ENCODE results near the gene TSSK6. TPM values are rescaled to one million over a fixed set of nuclear protein-coding genes. Genes with fewer than 3 reads are reported as not detected.
"Not testable (repeated sequence)": the region's sequence is repeated elsewhere in the genome, so short reads cannot be mapped to it uniquely, and the experiment has no call there.

TSSK6 gene
- total RNA-seq, 2 donors from 2014 or later: 0.50 to 0.88 TPM

DNA sequence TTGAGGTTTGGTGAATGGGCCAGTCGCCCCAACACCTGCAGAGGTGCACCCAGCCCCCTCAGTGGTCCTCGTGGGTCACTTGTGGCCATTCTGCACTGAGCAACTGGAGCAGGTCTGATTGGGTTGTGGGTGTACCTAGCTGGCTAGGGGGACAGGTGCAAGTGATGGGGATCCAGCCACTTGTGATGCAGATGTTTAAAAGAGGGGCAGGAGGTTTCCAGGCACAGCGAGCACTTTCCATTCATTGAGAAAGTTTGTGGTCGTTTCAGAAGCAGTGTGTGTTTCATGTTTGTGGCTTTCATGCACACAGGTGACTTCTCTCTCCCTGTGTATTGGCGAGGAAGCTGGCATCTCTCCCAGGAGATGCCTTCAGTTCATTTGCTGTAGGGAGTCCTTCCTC is 34.7 kb downstream of the TSSK6 start:
- no peak for ATAC-seq
- intact Hi-C loops (cut with DNase I): no loop called here
- no peak for DNase-seq

GRCh38 chr19:19477705-19478383 is 37.5 kb downstream of the TSSK6 start:
- DNase-seq: no peak
- intact Hi-C loops (cut with DNase I): loop anchor here in 1 of 2 donors (5.0 kb wide), 1 partner anchor 61 kb away; no protein-coding TSS in a partner anchor
- no peak for ATAC-seq

DNA sequence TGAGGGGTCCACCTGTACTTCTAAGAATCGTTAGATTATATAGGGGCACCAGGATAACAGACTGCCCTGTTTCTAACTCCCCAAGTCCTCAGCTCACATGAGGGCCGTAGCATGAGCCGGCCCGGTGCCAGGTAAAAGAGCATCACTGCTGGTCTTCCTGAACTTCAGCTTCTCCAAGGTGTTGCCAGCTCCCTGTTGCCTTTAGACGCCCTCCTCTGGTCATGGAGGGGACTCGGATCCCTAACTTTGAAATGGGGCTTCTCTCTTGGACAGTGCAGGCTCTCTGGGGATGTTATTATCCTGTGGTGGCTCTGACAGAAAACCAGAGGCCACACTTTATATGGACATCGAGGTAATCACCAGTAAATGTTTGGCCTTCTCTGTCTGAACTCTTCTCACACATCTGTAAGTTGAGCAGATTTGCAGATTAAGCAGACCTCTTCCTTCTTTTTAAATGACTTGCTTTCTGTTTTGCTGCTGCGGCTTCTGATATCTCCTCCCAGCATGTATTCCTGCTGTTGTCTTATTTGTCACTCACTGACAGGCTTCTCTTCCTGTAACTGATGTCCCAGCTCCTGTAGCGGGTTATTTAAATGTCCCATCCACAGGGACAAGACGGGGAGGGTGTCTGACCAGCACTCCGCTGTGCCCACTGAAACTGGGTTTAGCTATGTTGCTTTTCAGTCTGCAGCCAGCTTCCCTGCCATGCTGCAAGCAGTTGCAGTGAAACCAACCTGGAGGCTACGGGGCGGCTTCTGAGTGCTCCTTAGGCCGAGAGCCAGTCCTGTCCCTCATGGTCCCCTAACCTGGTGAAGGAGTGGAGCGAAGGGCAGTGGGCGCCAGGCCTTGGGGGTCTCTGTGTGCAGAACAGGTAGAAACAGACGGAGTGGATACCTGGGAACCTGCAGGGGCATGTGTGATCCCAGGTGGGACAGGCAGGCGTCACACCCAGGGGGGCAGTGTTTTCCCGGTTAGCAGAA is 39.2 kb downstream of the TSSK6 start:
- peak; percentile 23 to 42 for ATAC-seq
- intact Hi-C loops (cut with DNase I): loop anchor here in 1 of 2 donors (5.0 kb wide), 1 partner anchor 59 kb away; no protein-coding TSS in a partner anchor

DNA sequence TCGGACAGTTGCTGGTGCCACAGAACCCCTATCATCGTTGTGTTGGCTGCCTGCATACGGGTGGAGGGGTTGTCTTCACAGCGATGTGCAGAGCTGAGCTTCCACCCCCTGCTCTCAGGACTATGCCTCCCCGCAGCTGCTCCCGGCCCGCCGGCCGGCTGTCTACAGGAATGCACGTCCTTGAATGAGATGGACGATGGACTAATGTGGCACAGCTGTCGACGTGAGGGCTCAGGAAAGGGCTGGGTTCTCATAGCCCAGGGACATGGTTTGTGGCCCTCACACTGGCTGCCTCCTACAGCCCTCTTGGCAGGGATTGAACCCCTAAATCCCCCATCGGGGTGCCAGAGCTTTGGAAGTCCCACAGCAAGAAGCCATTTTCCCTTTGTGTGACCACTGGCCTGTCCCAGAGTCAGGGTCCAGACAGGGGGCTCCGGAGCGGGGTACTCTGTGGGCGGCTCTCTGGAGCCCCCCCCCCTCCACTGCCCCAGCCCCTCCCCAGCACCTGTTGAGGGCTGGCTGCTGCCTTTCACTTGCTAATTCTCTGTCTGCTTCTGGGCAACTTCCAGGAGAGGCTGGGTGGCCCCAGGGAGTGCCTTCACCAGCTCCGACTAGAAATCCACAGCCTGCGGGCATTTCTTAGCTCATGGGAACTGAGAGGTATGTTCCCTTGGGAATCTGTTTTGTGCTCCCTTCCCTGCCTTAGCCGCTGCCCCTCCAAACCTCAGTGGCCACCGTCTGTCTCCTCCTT is 40.2 kb downstream of the TSSK6 start:
- DNase-seq (no peak), ATAC-seq (peak in 1 of 2 donors; percentile 8)
- intact Hi-C loops (cut with DNase I): loop anchor here in 1 of 2 donors (5.0 kb wide), 1 partner anchor 58 kb away; no protein-coding TSS in a partner anchor

More for the DNA sequence above, 39.2 kb downstream of the TSSK6 start:
- no peak for DNase-seq

- ATAC-seq; intact Hi-C loops (cut with DNase I); DNase-seq: not testable (repeated sequence)
Observed at GRCh38 chr19:19472106-19472505, 43.2 kb downstream of the TSSK6 start.

GRCh38 chr19:19471682-19472081 is 43.7 kb downstream of the TSSK6 start:
- DNase-seq (no peak), ATAC-seq (no peak)
- intact Hi-C loops (cut with DNase I): no loop called here

DNA sequence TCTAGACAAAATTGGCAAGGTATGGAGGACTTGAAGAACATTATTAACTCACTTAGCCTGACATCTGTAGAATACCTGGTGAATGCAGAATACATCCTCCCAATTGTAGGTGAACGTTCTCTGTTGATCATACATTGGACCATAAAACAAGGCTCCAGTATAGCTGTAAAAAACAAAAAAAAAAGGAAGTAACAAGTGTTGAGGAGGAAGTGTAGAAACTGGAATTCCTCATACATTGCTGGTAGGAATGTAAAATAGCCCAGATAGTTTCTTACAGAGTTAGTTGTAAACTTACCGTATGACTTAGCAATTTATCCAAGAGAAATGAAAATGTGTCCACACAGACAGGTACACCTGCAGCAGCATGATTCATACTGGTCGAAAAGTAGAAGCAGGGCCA is 44.8 kb downstream of the TSSK6 start:
- no peak for DNase-seq
- intact Hi-C loops (cut with DNase I): no loop called here
- ATAC-seq: no peak

- ATAC-seq: no peak
- DNase-seq: no peak
- intact Hi-C loops (cut with DNase I): no loop called here
Observed at GRCh38 chr19:19468424-19469050, 46.8 kb downstream of the TSSK6 start.

DNA sequence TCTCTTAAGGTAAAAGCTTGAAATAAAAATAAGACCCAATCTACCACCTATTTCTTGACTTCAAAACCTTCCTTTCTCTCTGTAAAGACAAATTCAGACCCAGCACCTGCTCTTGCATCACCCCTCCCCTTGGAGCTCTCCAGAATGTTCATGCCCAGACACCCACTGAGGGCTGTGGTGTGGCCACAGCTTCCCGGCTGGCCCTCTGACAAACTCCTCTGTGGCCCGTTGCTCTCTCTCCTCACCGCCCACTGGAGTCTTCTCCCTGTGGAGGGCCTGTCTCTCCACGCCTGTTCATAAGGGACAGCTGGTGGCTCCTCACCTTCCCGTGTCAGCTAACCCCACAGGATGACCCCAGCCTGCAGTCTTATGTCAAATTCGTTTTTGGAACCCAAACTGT is 49.1 kb downstream of the TSSK6 start:
- ATAC-seq: no peak
- intact Hi-C loops (cut with DNase I): no loop called here
- no peak for DNase-seq

DNA sequence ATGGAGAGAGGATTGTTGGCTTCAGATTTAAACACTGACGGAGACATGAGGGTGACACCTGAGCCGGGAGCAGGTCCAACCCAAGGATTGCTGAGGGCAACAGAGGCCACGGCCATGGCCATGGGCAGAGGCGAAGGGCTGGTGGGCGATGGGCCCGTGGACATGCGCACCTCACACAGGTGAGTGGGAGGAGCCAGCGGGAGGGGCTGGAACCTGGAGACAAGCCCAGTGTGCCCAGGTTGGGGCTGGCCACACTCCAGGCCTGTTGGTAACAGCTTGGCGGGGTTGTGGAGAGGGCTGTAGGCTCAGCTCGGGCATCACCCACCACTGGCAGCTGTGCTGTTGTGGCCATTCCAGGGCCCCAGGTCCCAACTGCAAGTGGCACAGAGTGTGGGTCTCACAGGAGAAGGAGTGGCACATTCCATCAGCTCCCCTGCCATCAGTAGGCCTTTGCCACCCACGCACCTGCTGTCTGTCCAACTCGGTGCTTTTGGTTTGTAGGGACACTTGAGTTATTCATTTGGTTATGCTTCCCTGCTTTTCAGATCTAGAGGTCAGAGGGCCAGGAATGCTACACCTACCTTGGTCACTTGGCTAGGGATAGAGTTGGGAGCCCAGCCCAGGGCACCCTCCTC is 49.8 kb downstream of the TSSK6 start:
- ATAC-seq (no peak), DNase-seq (no peak)
- intact Hi-C loops (cut with DNase I): no loop called here

DNA sequence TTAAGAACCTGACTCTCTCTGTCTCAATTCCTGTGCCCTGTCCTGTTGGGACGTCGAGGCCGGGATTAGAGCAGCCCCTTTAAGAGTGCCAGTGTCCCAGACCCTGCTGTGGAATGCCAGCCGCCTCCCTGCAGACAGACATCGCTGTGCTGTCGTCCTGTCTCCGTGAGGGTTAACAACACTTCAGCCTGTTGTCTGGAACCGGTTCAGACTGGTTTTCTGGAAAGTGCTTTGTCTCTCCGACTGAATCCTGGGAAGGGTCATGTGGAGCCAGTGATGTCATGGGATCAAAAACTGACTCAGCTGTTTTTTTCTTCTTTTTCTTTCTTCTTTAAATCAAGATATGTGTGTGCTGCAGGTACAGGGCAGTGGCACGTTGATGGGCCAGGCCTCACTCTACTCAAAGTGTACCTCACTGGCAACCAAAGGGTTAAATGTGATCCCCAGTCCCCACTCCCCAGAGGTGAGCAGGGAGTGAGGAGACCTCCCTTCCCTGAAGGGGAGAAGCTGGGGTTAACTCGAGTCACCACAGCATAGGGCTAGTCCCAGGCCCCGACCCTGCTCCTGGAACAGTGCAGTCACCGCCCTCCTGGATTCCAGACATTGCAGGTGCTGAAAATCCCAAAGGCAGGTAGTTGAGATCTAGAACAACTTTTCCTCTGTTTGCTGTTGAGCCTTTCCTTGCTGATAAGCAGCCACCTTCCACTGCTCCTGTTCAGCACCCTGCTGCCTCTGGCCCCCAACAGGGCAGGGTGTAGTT is 50.8 kb downstream of the TSSK6 start:
- DNase-seq (no peak), ATAC-seq (no peak)
- intact Hi-C loops (cut with DNase I): no loop called here

Other genes starting within 250 kb of the TSSK6 start
- 1 to 10 TPM in 1 of 2 donors, under 1 TPM in 1; 0.59 to 1.4 TPM for gene TM6SF2, start 242.2 kb downstream of the TSSK6 start, total RNA-seq
- 10 to 100 TPM; 33.5 to 40.5 TPM for gene SUGP1, start 195.0 kb downstream of the TSSK6 start, total RNA-seq
- 10 to 100 TPM; 26.2 to 35.5 TPM for gene MAU2, start 194.7 kb downstream of the TSSK6 start, total RNA-seq
- 10 to 100 TPM; 34.2 to 62.3 TPM for gene GATAD2A, start 109.9 kb downstream of the TSSK6 start, total RNA-seq
- gene NDUFA13, start 677 bp upstream of the TSSK6 start, total RNA-seq: 100 to 1,000 TPM; 850 to 852 TPM
- gene YJEFN3, start 13.4 kb upstream of the TSSK6 start, total RNA-seq: 1 to 10 TPM; 2.7 to 2.9 TPM
- gene CILP2, start 22.7 kb upstream of the TSSK6 start, total RNA-seq: under 1 TPM; 0.32 to 0.71 TPM
- under 1 TPM; 0.35 to 0.37 TPM for gene PBX4, start 103.1 kb upstream of the TSSK6 start, total RNA-seq
- 1 to 10 TPM in 1 of 2 donors, under 1 TPM in 1; 0.47 to 2.6 TPM for gene LPAR2, start 112.7 kb upstream of the TSSK6 start, total RNA-seq
- gene GMIP, start 128.1 kb upstream of the TSSK6 start, total RNA-seq: 1 to 10 TPM; 5.8 to 7.5 TPM
- gene ATP13A1, start 148.1 kb upstream of the TSSK6 start, total RNA-seq: 10 to 100 TPM; 24.1 to 29.6 TPM
- 1 to 10 TPM; 4.9 to 6.4 TPM for gene ZNF101, start 153.3 kb upstream of the TSSK6 start, total RNA-seq
- gene ZNF14, start 217.6 kb upstream of the TSSK6 start, total RNA-seq: 1 to 10 TPM; 4.6 to 4.7 TPM

All from left cardiac atrium (tissue), 4 donors.